ENCODE measurements around the gene TRMT10C. TPM values are rescaled to one million over a fixed set of nuclear protein-coding genes. Genes with fewer than 3 reads are reported as not detected.
A peak's percentile ranks its signal among the peaks of the same experiment; 100 is the strongest.

The TRMT10C gene
- total RNA-seq, 1 experiment from 2014 or later: 34.2 TPM

DNA sequence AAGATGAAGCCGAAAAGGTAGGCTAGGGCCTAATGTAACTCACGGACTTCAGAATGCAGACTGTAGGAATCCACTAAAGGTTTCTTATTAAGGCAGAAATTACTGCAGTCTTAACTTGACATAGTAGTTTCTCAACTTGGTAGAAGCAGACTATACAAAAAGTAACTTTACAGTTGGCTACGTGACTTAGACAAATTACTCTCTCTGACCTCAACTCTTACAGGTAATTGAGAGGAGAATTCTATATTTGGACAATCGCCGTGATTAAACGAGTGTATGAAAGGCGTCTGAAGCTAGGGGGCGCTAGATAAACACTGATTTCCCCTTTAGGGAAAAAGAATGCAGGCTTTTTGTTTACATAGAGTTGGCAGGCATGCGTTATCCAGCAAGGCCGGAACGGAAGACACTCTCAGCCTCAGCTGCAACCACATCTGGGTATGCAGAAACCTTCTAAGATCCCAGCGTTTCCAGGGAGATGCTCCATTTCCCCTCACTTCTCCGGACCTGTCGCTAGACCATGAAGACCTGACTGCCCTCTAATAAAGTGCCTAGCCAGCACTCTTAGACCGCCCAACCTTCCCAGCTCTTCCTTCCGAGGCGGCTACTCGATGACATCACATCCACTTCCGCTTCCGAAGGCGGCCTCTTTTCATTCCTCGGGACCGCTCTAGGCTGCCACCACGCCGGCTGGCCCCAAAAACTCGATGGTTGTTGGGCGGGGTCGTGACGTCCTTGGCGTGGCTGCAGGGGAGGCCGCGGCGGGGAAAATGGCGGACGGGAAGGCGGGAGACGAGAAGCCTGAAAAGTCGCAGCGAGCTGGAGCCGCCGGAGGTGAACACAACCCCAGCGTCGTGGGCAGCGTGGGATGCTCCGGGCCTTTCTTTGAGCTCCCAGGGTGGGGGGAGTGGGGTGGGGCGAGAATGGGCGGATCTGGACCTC, 12.1 kb downstream of the TRMT10C start, which contains the start of gene PCNP:
PCNP (plus strand) TSS at position 732 of the 939 bp plus-strand sequence; CDS start at position 768, 36 bp downstream.
- peak; percentile 99 to 100 for DNase-seq
- TSS peak; percentile 87 for BruUV-seq (replicated peaks)
- CTCF ChIA-PET: interaction anchor here (0.5 to 1.2 kb wide), 8 partner anchors 10 to 1081 kb away, joined by 3 to 12 read pairs (median 4); partner anchors contain the start of genes RPL24, TMEM45A and TRMT10C

GRCh38 chr3:101574388-101575112, 12.9 kb downstream of the TRMT10C start:
- intact Hi-C loops (cut with micrococcal nuclease; ENCODE audit: unreplicated experiment): loop anchor here (1.0 to 5.0 kb wide), 4 partner anchors 13 to 1742 kb away; partner anchors contain the start of genes SENP7 and TRMT10C
- POLR2A ChIA-PET (ENCODE audit: unreplicated experiment): interaction anchor here (0.5 to 0.7 kb wide), 5 partner anchors 58 to 1416 kb away, joined by 3 to 13 read pairs (median 8); no protein-coding TSS in a partner anchor
- TSS peak; percentile 60 for BruUV-seq (replicated peaks)

More for the DNA sequence above, 12.1 kb downstream of the TRMT10C start, which contains the start of gene PCNP:
- H3K4me2 ChIP-seq: peak within 1 kb of the TSS; percentile 87
- peaks cover 33% of the 10 kb centered on the region for H4K20me1 ChIP-seq (ENCODE audit: insufficient read depth)
- peak within 1 kb of the TSS; percentile 82 for H2AFZ ChIP-seq
- no peaks in the 10 kb centered on the region for H3K9me3 ChIP-seq (ENCODE audit: insufficient read depth, low read depth)
- TF ChIP-seq CTCF (conservative IDR thresholded peaks at IDR 0.05): peak; percentile 100
- TF ChIP-seq EZH2 (IDR thresholded peaks at IDR 0.05; ENCODE audit: low read depth): no peak
- peaks cover 8% of the 10 kb centered on the region for H3K36me3 ChIP-seq (ENCODE audit: low read depth)
- peaks cover 44% of the 10 kb centered on the region for H3K79me2 ChIP-seq (ENCODE audit: low read depth)
- H3K4me3 ChIP-seq: peak within 1 kb of the TSS; percentile 87
- no peaks in the 10 kb centered on the region for H3K9me2 ChIP-seq (ENCODE audit: insufficient read depth)
- H3K27me3 ChIP-seq (ENCODE audit: insufficient read depth, low read depth): no peaks in the 10 kb centered on the region
- POLR2A ChIA-PET (ENCODE audit: unreplicated experiment): interaction anchor here (0.5 to 0.7 kb wide), 12 partner anchors 18 to 1643 kb away, joined by 3 to 15 read pairs (median 6); no protein-coding TSS in a partner anchor
- H3K4me1 ChIP-seq (replicated peaks; ENCODE audit: insufficient read depth): peaks cover 22% of the 10 kb centered on the region
- peaks cover 17% of the 10 kb centered on the region; the same call in 1 of the 2 replicates for H3F3A ChIP-seq (ENCODE audit: insufficient read depth, low read depth)
- intact Hi-C loops (cut with micrococcal nuclease; ENCODE audit: unreplicated experiment): loop anchor here (1.0 to 5.0 kb wide), 4 partner anchors 12 to 1741 kb away; partner anchors contain the start of genes SENP7 and TRMT10C
- peak within 1 kb of the TSS; percentile 80 for H3K27ac ChIP-seq

More at GRCh38 chr3:101574388-101575112, 12.9 kb downstream of the TRMT10C start:
- Histone ChIP-seq H3K79me2 (ENCODE audit: low read depth) (peaks cover 52% of the 10 kb centered on the region), H3K27me3 (ENCODE audit: insufficient read depth, low read depth) (no peaks in the 10 kb centered on the region), H3K27ac (peak overlapping the region; percentile 80), H3K9me2 (ENCODE audit: insufficient read depth) (no peaks in the 10 kb centered on the region), H3K4me3 (peak overlapping the region; percentile 87), H2AFZ (peak overlapping the region; percentile 82), H3K4me1 (replicated peaks; ENCODE audit: insufficient read depth) (peaks cover 22% of the 10 kb centered on the region), H3K9me3 (ENCODE audit: insufficient read depth, low read depth) (no peaks in the 10 kb centered on the region), H3F3A (ENCODE audit: insufficient read depth, low read depth) (peaks cover 14% of the 10 kb centered on the region; the same call in 1 of the 2 replicates), H3K36me3 (ENCODE audit: low read depth) (peaks cover 17% of the 10 kb centered on the region), H4K20me1 (ENCODE audit: insufficient read depth) (peaks cover 42% of the 10 kb centered on the region), H3K4me2 (peak overlapping the region; percentile 87)
- DNase-seq: peak in 1 of 2 experiments; percentile 60
- no peak for TF ChIP-seq CTCF (conservative IDR thresholded peaks at IDR 0.05)
- no peak for TF ChIP-seq EZH2 (IDR thresholded peaks at IDR 0.05; ENCODE audit: low read depth)
- CTCF ChIA-PET: interaction anchor here (0.5 to 1.2 kb wide), 5 partner anchors 13 to 948 kb away, joined by 3 to 9 read pairs (median 6); partner anchors contain the start of gene TRMT10C

Measured in PC-9 (cell line).